SU-DHL-6 (cell line): ENCODE results near the gene VSIG10L.
A peak's percentile ranks its signal among the peaks of the same experiment; 100 is the strongest.

Experiments used
- H2AFZ ChIP-seq: fragments of 200-600 bp; sonication (generic); 2 replicates; pipeline ENCODE4 v1.6.1; 2014; ENCODE audit warnings: low read depth, mild to moderate bottlenecking, moderate library complexity, mixed read lengths, antibody characterized with exemption, low read length; ENCODE audit not compliant: severe bottlenecking
- H3F3A ChIP-seq: fragments of 200-600 bp; shearing (Covaris generic); 2 replicates; pipeline ENCODE4 v1.6.0; 2016; ENCODE audit warnings: antibody characterized with exemption, mild to moderate bottlenecking; ENCODE audit not compliant: insufficient read depth
- H3K27ac ChIP-seq: fragments of 200-600 bp; sonication (generic); 2 replicates; pipeline ENCODE4 v1.5.1; 2016; ENCODE audit warnings: low read depth, mild to moderate bottlenecking, low read length, moderate library complexity, mixed read lengths
- H3K27me3 ChIP-seq: fragments of 200-600 bp; sonication (generic), shearing (Covaris generic); 2 replicates; pipeline ENCODE4 v1.6.0; 2014; ENCODE audit warnings: mild to moderate bottlenecking, low read length
- H3K36me3 ChIP-seq: fragments of 200-600 bp; sonication (generic); 2 replicates; pipeline ENCODE4 v1.6.1; 2014; ENCODE audit warnings: mild to moderate bottlenecking, low read length, mixed read lengths
- H3K4me2 ChIP-seq: fragments of 300-600, 200-600 bp; shearing (Covaris generic), sonication (generic); 2 replicates; pipeline ENCODE4 v1.6.0; 2014; ENCODE audit warnings: low read length, low read depth, mild to moderate bottlenecking; ENCODE audit not compliant: poor library complexity, severe bottlenecking
- H3K4me3 ChIP-seq: fragments of 200-600 bp; sonication (generic); 2 replicates; pipeline ENCODE4 v1.5.1; 2014; ENCODE audit warnings: antibody characterized with exemption, low read length, mild to moderate bottlenecking, mixed read lengths; ENCODE audit not compliant: insufficient read depth, poor library complexity, severe bottlenecking
- H3K79me2 ChIP-seq: fragments of 200-600 bp; sonication (generic); 2 replicates; pipeline ENCODE4 v1.6.1; 2014; ENCODE audit warnings: mild to moderate bottlenecking, low read length, moderate library complexity; ENCODE audit not compliant: insufficient read depth
- H3K9ac ChIP-seq: fragments of 200-600 bp; sonication (generic); 2 replicates; pipeline ENCODE4 v1.7.0; 2014; ENCODE audit warnings: mild to moderate bottlenecking, low read length
- H3K9me2 ChIP-seq: fragments of 200-600 bp; sonication (generic); replicated peaks from 2 replicates; pipeline ENCODE4 v1.6.1; 2014; ENCODE audit warnings: low read length; ENCODE audit not compliant: insufficient read depth
- H3K9me3 ChIP-seq: fragments of 200-600 bp; sonication (generic); 2 replicates; pipeline ENCODE4 v1.6.1; 2014; ENCODE audit warnings: low read length, mixed read lengths; ENCODE audit not compliant: insufficient read depth
- H4K20me1 ChIP-seq: fragments of 200-600 bp; sonication (generic); 2 replicates; pipeline ENCODE4 v1.6.1; 2014; ENCODE audit warnings: low read depth, mild to moderate bottlenecking, antibody characterized with exemption, low read length, moderate library complexity, mixed read lengths
- CTCF ChIP-seq: fragments of 200-600 bp; sonication (generic); IDR thresholded peaks from one replicate; pipeline ENCODE4 v1.5.1; 2017; ENCODE audit warnings: antibody characterized with exemption, mild to moderate bottlenecking, low read length, moderate library complexity; ENCODE audit not compliant: insufficient read depth, poor library complexity, severe bottlenecking
- EZH2phosphoT487 ChIP-seq: fragments of 200-600 bp; sonication (generic), shearing (Covaris generic); conservative IDR thresholded peaks from 2 replicates; pipeline ENCODE4 v1.6.1; 2018; ENCODE audit warnings: mild to moderate bottlenecking, antibody characterized with exemption, low read length, moderate library complexity, mixed read lengths

Gene VSIG10L

DNA sequence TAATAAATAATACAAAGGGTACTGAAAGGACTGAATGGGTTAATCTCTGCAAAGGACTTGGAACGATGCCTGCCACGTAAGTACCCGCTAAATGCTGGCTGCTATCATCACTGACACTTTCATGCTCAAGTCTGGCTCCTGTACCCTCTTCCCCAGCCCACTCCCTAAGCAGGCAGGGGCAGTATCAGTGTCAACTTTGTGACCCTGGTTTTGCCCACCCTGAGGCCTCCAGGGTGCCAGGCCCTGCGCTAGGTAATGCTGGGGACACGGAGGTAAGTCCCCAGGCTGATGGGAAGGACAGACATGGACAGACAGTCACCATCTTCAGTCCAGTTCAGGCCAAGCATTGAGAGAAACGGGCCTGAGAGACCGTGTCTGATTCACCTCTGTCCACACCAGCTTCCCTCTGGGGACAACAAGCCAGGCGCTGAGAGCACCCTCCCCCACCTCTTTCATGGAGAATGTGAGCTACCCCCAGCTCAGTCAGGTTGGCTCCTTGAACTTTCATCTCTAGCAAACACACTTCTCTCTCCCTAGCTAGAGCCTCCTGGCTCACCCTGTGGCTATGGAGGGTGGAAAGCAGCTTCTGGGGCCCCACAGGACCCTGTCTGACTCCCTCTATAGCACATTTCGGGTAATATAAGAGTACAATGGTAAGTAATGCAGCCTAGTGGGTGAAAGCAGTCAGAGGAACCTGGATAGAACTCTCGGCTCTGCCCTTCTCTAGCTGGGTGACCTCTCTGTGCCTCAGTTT, 23.4 kb upstream of the VSIG10L start:
- Histone ChIP-seq H4K20me1 (no peaks in the 10 kb centered on the region), H3K9me2 (no peaks in the 10 kb centered on the region), H3K36me3 (no peaks in the 10 kb centered on the region), H3K4me3 (peak overlapping the region; percentile 76), H3K9me3 (no peaks in the 10 kb centered on the region), H3K27ac (peak overlapping the region; percentile 70), H2AFZ (peak overlapping the region; percentile 93), H3F3A (peaks cover 4% of the 10 kb centered on the region; the same call in 1 of the 2 replicates), H3K27me3 (no peaks in the 10 kb centered on the region), H3K79me2 (peaks cover 19% of the 10 kb centered on the region; the same call in 1 of the 2 replicates), H3K9ac (peak overlapping the region; percentile 97), H3K4me2 (peak overlapping the region; percentile 95)
- TF ChIP-seq CTCF (no peak), EZH2phosphoT487 (no peak)

DNA sequence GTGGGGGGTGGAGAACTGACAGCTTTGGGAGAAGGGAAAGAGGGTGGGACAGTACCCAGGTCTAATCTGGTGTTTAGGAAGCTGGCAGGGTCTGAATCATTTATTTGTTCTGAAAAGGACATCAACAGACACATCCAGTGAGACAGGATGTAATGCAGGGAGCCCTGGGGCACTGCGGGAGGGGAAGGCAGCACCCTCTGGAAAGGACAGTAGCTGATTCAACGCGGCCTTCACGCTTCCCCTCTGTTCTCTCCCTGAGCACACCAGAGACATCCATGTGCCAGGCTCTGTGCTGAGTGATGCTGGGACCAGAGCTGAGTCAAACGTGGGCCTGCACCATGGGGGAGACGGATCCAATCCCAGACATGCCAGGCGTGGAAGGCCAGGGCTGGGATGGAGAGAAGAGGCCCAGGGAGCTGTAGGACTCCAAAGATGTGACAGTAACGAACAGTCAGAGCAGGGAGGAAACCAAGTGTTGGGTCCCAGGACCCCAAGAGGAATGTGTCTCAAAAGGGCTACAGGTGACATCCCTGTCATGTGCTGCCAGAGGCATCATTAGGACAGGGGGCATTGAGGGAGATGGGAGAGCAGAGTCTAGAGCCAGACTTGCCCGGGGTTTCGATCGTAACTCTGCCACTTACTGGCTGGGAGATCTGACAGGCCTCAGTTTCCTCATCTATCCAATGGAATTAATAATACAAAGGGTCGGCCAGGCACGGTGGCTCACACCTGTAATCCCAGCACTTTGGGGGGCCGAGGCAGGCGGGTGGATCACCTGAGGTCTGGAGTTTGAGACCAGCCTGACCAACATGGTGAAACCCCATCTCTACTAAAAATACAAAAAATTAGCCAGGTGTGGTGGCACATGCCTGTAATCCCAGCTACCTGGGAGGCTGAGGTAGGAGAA, 22.5 kb upstream of the VSIG10L start:
- Histone ChIP-seq H3K9ac (no peak overlapping the region), H3K9me3 (no peaks in the 10 kb centered on the region), H3K9me2 (no peaks in the 10 kb centered on the region), H3K36me3 (no peaks in the 10 kb centered on the region), H3K27me3 (no peaks in the 10 kb centered on the region), H3F3A (peaks cover 4% of the 10 kb centered on the region; the same call in 1 of the 2 replicates), H3K27ac (no peak overlapping the region), H3K79me2 (peaks cover 19% of the 10 kb centered on the region; the same call in 1 of the 2 replicates), H3K4me3 (no peak overlapping the region), H3K4me2 (peak overlapping the region; percentile 2), H4K20me1 (no peaks in the 10 kb centered on the region), H2AFZ (no peak overlapping the region)
- no peak for TF ChIP-seq CTCF
- no peak for TF ChIP-seq EZH2phosphoT487

DNA sequence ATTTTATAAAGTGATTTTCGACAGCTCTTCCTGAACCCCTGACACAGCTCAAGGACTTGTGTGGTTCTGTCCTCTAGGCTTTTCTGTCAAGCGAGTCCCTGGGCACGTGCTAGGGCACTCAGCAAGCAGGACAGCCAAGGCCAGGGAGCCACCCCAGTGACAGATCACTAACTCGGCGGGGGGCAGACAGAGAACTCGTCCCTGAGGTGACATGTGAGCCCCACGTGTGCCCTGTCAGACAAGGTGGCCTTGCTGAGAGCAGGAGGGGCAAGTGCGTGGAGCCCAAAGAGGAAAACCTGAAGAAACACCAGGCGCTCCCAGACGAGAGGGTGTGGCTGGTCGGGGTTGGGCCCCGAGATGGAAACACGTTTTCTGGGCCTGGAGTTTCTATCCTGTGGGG, 19.3 kb upstream of the VSIG10L start:
- Histone ChIP-seq H3K4me2 (no peak overlapping the region), H4K20me1 (no peaks in the 10 kb centered on the region), H3K9ac (no peak overlapping the region), H2AFZ (no peak overlapping the region), H3K36me3 (no peaks in the 10 kb centered on the region), H3K9me3 (no peaks in the 10 kb centered on the region), H3F3A (peaks cover 4% of the 10 kb centered on the region; the same call in 1 of the 2 replicates), H3K27me3 (no peaks in the 10 kb centered on the region), H3K27ac (no peak overlapping the region), H3K4me3 (no peak overlapping the region), H3K79me2 (peaks cover 19% of the 10 kb centered on the region; the same call in 1 of the 2 replicates), H3K9me2 (no peaks in the 10 kb centered on the region)
- TF ChIP-seq EZH2phosphoT487 (no peak), CTCF (no peak)
